Central memory CD8-positive, alpha-beta T cell (primary cell): Measurements from ENCODE around the gene GDF7.

Experiments used
- ATAC-seq: fragments of 150-1000 bp; cut with Tn5 transposase; replicated peaks from 2 replicates; pipeline ENCODE4 v1.10.0; 2022; ENCODE audit warnings: mild to moderate bottlenecking, moderate FRiP score, moderate number of reproducible peaks; ENCODE audit not compliant: poor library complexity, severe bottlenecking; ENCODE audit errors: extremely low read depth
- DNase-seq, 2 donors: peaks; one replicate each; pipeline ENCODE4 v3.0.0; 2021; ENCODE audit warnings: low spot score in 2 of 2
- H3K27ac Mint-ChIP-seq: one replicate; pipeline ENCODE4 v1.8.0; 2022; ENCODE audit warnings: low read depth, mild to moderate bottlenecking, moderate library complexity, mixed read lengths
- H3K27me3 Mint-ChIP-seq: one replicate; pipeline ENCODE4 v1.8.0; 2022; ENCODE audit warnings: mixed read lengths
- H3K36me3 Mint-ChIP-seq: one replicate; pipeline ENCODE4 v1.8.0; 2022; ENCODE audit warnings: mild to moderate bottlenecking, moderate library complexity, mixed read lengths; ENCODE audit not compliant: insufficient read depth
- H3K4me1 Mint-ChIP-seq: one replicate; pipeline ENCODE4 v1.8.0; 2022; ENCODE audit warnings: mixed read lengths
- H3K4me3 Mint-ChIP-seq: one replicate; pipeline ENCODE4 v1.8.0; 2022; ENCODE audit warnings: mild to moderate bottlenecking, moderate library complexity, mixed read lengths
- H3K9me3 Mint-ChIP-seq: one replicate; pipeline ENCODE4 v1.8.0; 2022; ENCODE audit warnings: mixed read lengths

Gene GDF7

DNA sequence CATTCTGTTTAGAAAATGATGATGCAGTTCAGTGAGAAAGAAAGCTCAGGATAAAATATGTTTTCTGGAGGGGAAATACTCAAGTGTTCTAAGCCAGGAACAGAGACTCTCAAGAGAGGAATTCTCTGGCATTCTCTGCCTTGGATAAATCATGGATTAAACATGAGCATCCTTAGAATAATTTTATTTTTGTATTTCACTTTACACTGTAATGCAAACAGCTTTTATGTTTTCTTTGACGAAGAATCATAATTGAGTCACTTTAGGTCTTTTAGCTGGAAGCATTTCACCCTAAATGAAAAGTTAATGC is 11.1 kb downstream of the GDF7 start:
- Mint-ChIP-seq H3K9me3 (no peaks in the 10 kb centered on the region), H3K27ac (no peak overlapping the region), H3K4me1 (no peaks in the 10 kb centered on the region), H3K4me3 (no peak overlapping the region), H3K27me3 (peaks cover 12% of the 10 kb centered on the region), H3K36me3 (peaks cover 7% of the 10 kb centered on the region)
- DNase-seq (no peak), ATAC-seq (no peak)

- no peak overlapping the region for H3K27ac Mint-ChIP-seq
- no peak overlapping the region for H3K4me3 Mint-ChIP-seq
- DNase-seq, result no peak
- no peaks in the 10 kb centered on the region for H3K4me1 Mint-ChIP-seq
- peaks cover 7% of the 10 kb centered on the region for H3K36me3 Mint-ChIP-seq
- H3K9me3 Mint-ChIP-seq, result no peaks in the 10 kb centered on the region
- peaks cover 5% of the 10 kb centered on the region for H3K27me3 Mint-ChIP-seq
- ATAC-seq, result no peak
Measured at GRCh38 chr2:20678780-20679179, 11.8 kb downstream of the GDF7 start.

- DNase-seq, result no peak
- Mint-ChIP-seq H3K27me3 (no peaks in the 10 kb centered on the region), H3K36me3 (peaks cover 11% of the 10 kb centered on the region), H3K9me3 (no peaks in the 10 kb centered on the region), H3K4me1 (no peaks in the 10 kb centered on the region), H3K4me3 (no peak overlapping the region), H3K27ac (no peak overlapping the region)
- no peak for ATAC-seq
Measured at GRCh38 chr2:20680744-20681375, 13.9 kb downstream of the GDF7 start.

DNA sequence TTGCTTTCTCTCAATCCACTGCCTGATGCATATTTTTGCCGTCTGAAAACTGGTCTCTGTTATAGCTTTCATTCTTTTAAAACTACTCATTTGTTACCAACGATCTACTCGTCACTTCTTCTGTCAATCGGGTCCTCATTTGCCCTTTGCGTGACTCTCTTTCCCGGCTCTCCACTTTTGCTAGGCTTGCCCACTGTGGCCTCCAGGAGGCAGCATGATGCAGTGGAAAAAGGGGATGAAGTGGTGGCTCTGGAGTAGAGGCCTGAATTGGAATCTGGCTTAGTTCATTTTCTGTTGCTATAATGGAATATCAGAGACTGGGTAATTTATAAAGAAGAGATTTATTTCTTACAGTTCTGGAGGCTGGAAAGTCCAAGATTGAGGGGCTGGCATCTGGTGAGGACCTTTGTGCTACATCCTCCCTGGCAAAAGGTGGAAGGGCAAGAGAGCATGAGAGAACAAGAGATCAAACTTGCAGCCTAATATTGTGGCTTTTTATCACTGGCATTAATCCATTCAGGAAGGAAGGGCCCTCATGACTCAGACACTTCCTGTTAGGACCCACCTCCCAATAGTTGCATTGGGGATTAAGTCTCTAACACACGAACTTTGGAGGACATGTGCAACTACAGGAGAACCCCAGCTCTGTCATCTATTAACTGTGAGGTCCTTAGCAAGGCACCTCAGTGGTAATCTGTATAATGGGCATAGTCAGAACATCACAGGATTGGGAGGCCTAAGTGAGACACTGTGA is 15.4 kb downstream of the GDF7 start:
- Mint-ChIP-seq H3K4me3 (no peak overlapping the region), H3K4me1 (no peaks in the 10 kb centered on the region), H3K36me3 (peaks cover 14% of the 10 kb centered on the region), H3K27ac (peak overlapping the region; percentile 49), H3K27me3 (no peaks in the 10 kb centered on the region), H3K9me3 (no peaks in the 10 kb centered on the region)
- no peak for ATAC-seq
- DNase-seq, result no peak

GRCh38 chr2:20684581-20685063 is 17.7 kb downstream of the GDF7 start:
- DNase-seq (no peak), ATAC-seq (no peak)
- no peaks in the 10 kb centered on the region for H3K27me3 Mint-ChIP-seq
- no peaks in the 10 kb centered on the region for H3K4me1 Mint-ChIP-seq
- no peak overlapping the region for H3K27ac Mint-ChIP-seq
- H3K9me3 Mint-ChIP-seq, result no peaks in the 10 kb centered on the region
- H3K36me3 Mint-ChIP-seq, result peaks cover 15% of the 10 kb centered on the region
- H3K4me3 Mint-ChIP-seq, result no peak overlapping the region

GRCh38 chr2:20687260-20687832 is 20.4 kb downstream of the GDF7 start:
- H3K27ac Mint-ChIP-seq, result no peak overlapping the region
- no peaks in the 10 kb centered on the region for H3K9me3 Mint-ChIP-seq
- DNase-seq, result no peak
- no peak overlapping the region for H3K4me3 Mint-ChIP-seq
- H3K27me3 Mint-ChIP-seq, result no peaks in the 10 kb centered on the region
- no peaks in the 10 kb centered on the region for H3K4me1 Mint-ChIP-seq
- ATAC-seq, result no peak
- H3K36me3 Mint-ChIP-seq, result peaks cover 19% of the 10 kb centered on the region

DNA sequence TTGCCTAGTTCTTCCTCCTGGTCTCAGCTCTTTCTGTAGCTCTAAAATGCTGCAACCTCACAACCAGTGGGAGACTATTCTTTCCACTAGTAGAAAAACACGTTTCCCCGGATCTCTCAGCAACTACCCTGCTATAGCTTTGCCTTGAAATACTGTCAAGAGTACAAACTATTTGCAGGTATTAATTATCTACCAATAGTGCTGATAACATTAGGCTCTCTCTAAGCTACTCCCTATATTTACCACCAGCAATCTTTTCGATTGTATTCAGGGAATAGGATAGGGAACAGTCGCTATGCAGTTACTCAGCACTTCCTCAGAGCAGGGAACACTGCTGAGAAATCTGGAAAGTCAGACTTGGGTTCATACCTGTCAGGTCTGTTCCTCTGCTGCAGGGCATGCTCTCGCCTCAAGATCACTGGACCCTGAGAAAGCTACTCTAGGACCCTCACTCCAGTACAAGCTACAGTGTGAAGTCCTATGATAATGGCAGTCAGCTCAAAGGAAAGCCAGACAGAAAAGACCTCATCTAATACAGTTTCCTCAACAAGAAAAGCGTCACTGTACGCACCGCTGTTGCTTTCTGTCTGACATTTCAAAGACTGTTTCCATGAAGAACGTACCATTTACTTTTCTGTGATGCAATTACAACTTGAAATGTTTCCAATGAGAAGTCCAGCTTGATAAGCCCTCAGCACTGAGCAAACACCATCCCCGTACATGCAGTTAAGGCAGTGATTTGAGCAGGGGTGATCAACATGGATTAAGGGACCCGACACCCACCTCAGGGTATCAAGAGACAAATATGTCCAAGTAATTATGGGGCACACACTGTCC is 22.7 kb downstream of the GDF7 start:
- Mint-ChIP-seq H3K9me3 (no peaks in the 10 kb centered on the region), H3K27me3 (no peaks in the 10 kb centered on the region)
- DNase-seq, result no peak

DNA sequence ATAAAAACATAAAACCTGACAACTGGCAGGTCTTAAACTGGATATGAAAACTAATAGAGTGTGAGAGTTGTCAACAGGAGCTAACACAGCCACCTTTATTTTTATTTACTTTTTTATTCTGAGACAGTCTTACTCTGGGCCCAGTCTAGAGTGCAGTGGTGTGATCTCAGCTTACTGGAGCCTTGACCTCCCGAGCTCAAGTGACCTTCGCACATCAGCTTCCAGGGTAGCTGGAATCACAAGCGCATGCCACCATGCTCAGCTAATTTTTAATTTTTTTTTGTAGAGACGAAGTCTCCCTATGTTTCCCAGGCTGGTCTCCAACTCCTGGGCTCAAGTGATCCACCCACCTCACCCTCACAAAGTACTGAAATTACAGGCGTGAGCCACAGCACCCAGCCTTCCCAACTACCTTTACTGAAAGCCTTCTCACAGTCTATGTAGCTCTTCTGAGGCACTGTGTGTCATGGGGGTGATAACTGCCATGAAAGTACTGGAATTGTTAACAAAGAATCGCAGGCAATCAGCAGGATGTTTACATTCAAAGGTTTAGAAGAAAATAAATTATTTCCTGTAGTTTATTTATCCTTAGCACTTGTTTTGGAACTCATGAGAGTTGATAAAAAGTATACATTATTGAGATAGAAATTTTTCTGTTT is 24.3 kb downstream of the GDF7 start:
- no peaks in the 10 kb centered on the region for H3K9me3 Mint-ChIP-seq
- H3K4me1 Mint-ChIP-seq, result no peaks in the 10 kb centered on the region
- no peaks in the 10 kb centered on the region for H3K27me3 Mint-ChIP-seq
- ATAC-seq, result no peak
- H3K36me3 Mint-ChIP-seq, result peaks cover 16% of the 10 kb centered on the region
- H3K4me3 Mint-ChIP-seq, result no peak overlapping the region
- DNase-seq, result no peak
- no peak overlapping the region for H3K27ac Mint-ChIP-seq

More for the DNA sequence above, 22.7 kb downstream of the GDF7 start:
- H3K36me3 Mint-ChIP-seq, result peaks cover 19% of the 10 kb centered on the region
- no peak for ATAC-seq
- no peak overlapping the region for H3K27ac Mint-ChIP-seq
- no peak overlapping the region for H3K4me3 Mint-ChIP-seq
- no peaks in the 10 kb centered on the region for H3K4me1 Mint-ChIP-seq

DNA sequence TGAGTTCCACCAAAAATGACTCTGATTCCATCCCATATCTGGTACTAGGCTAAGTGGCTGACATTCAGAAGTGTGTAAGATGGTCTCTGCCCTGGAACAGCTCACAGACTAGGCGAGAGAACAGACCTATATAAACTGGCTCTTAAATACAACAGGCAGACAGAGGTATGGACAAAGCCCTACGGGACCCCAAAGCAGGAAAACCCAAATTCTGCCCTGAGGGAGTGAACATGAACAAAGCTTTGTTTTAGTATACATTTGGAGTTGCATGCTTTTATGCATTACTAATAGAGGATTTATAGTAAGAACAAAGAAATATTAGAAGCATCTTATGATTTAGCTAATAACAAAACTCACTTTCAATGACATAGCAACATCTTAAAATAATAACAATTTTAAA is 25.1 kb downstream of the GDF7 start:
- no peak for DNase-seq
- no peak overlapping the region for H3K4me3 Mint-ChIP-seq
- no peak for ATAC-seq
- no peaks in the 10 kb centered on the region for H3K9me3 Mint-ChIP-seq
- H3K36me3 Mint-ChIP-seq, result peaks cover 13% of the 10 kb centered on the region
- no peaks in the 10 kb centered on the region for H3K27me3 Mint-ChIP-seq
- no peak overlapping the region for H3K27ac Mint-ChIP-seq
- H3K4me1 Mint-ChIP-seq, result no peaks in the 10 kb centered on the region

GRCh38 chr2:20693317-20693716 is 26.4 kb downstream of the GDF7 start:
- Mint-ChIP-seq H3K27ac (no peak overlapping the region), H3K4me1 (no peaks in the 10 kb centered on the region), H3K9me3 (no peaks in the 10 kb centered on the region), H3K4me3 (no peak overlapping the region), H3K27me3 (no peaks in the 10 kb centered on the region), H3K36me3 (peaks cover 16% of the 10 kb centered on the region)
- no peak for ATAC-seq
- DNase-seq, result no peak

- Mint-ChIP-seq H3K36me3 (peaks cover 8% of the 10 kb centered on the region), H3K4me1 (no peaks in the 10 kb centered on the region), H3K4me3 (no peak overlapping the region), H3K9me3 (no peaks in the 10 kb centered on the region), H3K27ac (no peak overlapping the region), H3K27me3 (no peaks in the 10 kb centered on the region)
- no peak for DNase-seq
- ATAC-seq, result no peak
Measured at GRCh38 chr2:20696366-20696765, 29.4 kb downstream of the GDF7 start.

GRCh38 chr2:20697322-20697934 is 30.5 kb downstream of the GDF7 start:
- Mint-ChIP-seq H3K27ac (no peak overlapping the region), H3K4me3 (no peak overlapping the region)

More at GRCh38 chr2:20697322-20697934, 30.5 kb downstream of the GDF7 start:
- ATAC-seq (no peak), DNase-seq (no peak)
- Mint-ChIP-seq H3K9me3 (no peaks in the 10 kb centered on the region), H3K27me3 (no peaks in the 10 kb centered on the region), H3K4me1 (no peaks in the 10 kb centered on the region), H3K36me3 (peaks cover 9% of the 10 kb centered on the region)
